Esophagus muscularis mucosa (tissue), 4 donors: ENCODE measurements around the gene LIPA. TPM values are rescaled to one million over a fixed set of nuclear protein-coding genes. Genes with fewer than 3 reads are reported as not detected.

Experiments used
- DNase-seq: peaks from one replicate; pipeline ENCODE4 v3.0.0-alpha.2; 2017; ENCODE audit errors: extremely low spot score
- H3K27ac ChIP-seq, 4 donors: fragments of 200-600 bp; sonication (generic); replicated peaks in 1 of 4; 1 replicate in 3 of 4; 2 replicates in 1 of 4; pipeline ENCODE4 v1.5.1; 2016 to 2019; ENCODE audit warnings: mild to moderate bottlenecking in 1 of 4
- H3K27me3 ChIP-seq, 4 donors: fragments of 200-600 bp; sonication (generic); one replicate each; pipeline versions ENCODE4 v1.5.1 to v1.6.0; 2016 to 2019
- H3K36me3 ChIP-seq, 4 donors: fragments of 200-600 bp; sonication (generic); one replicate each; pipeline ENCODE4 v1.5.1; 2016 to 2019
- H3K4me1 ChIP-seq, 4 donors: fragments of 200-600 bp; sonication (generic); one replicate each; pipeline ENCODE4 v1.5.1; 2016 to 2019
- H3K4me3 ChIP-seq, 4 donors: fragments of 200-600 bp; sonication (generic); 1 replicate in 2 of 4; 2 replicates in 2 of 4; pipeline ENCODE4 v1.5.1; 2016 to 2019; ENCODE audit warnings: mild to moderate bottlenecking in 4 of 4, moderate library complexity in 1 of 4
- H3K9me3 ChIP-seq, 4 donors: fragments of 200-600 bp; sonication (generic); 1 replicate in 3 of 4; 2 replicates in 1 of 4; pipeline ENCODE4 v1.5.1; 2016 to 2019
- CTCF ChIP-seq, 3 experiments: fragments of 200-600 bp in 2 of 3; fragments of 450-650 bp in 1 of 3; sonication (generic) in 2 of 3; IDR thresholded peaks; one replicate each; pipeline ENCODE4 v1.5.1; 2017 to 2019; ENCODE audit warnings: antibody characterized with exemption in 3 of 3, mild to moderate bottlenecking in 2 of 3, moderate library complexity in 1 of 3
- EP300 ChIP-seq: sonication (generic); formaldehyde crosslinking; IDR thresholded peaks from one replicate; pipeline ENCODE4 v1.6.1; 2017; ENCODE audit warnings: antibody characterized with exemption
- POLR2A ChIP-seq: fragments of 450-650 bp; IDR thresholded peaks from one replicate; pipeline ENCODE4 v1.6.1; 2017; ENCODE audit warnings: antibody characterized with exemption, moderate library complexity, mild to moderate bottlenecking, low read depth
- POLR2AphosphoS5 ChIP-seq, 2 donors: sonication (generic); formaldehyde crosslinking; IDR thresholded peaks; one replicate each; pipeline ENCODE4 v1.6.1; 2017; ENCODE audit warnings: antibody characterized with exemption in 2 of 2
- WGBS: methylation state at CpG from one replicate; pipeline ENCODE4 v1.1.5; 2018; 5-methylcytosine and 5-hydroxymethylcytosine counted together
- intact Hi-C: fragments of 100-400 bp; cut with DNase I; formaldehyde crosslinking; loops from one replicate; pipeline ENCODE4 v1.15.1; 2023
- total RNA-seq, 4 donors: library from RNA; depleted of rRNA; stranded (reverse); fragments of >200 nt; gene quantifications; one replicate each; pipeline versions ENCODE4 v1.1.0 to v1.2.1, GENCODE V29; 2016

Gene LIPA
- total RNA-seq, 4 donors from 2014 or later = 18.3 to 28.3 (median 24.0) TPM

GRCh38 chr10:89224739-89225443 is 26.7 kb downstream of the LIPA start:
- 68% methylated on average over 18 of the region's 18 CpGs for WGBS
- no peaks in the 10 kb centered on the region for H3K9me3 ChIP-seq
- H3K4me3 ChIP-seq = peak overlapping the region in 2 of 4 donors; percentile 0 to 6
- TF ChIP-seq POLR2AphosphoS5 (IDR thresholded peaks at IDR 0.05) = peak in 1 of 2 donors; percentile 24
- TF ChIP-seq POLR2A = no peak
- TF ChIP-seq EP300 = no peak
- TF ChIP-seq CTCF (IDR thresholded peaks at IDR 0.05) = peak in 1 of 3 experiments; percentile 31
- H3K27ac ChIP-seq = peak overlapping the region; percentile 31 to 49 (median 46)
- H3K36me3 ChIP-seq = peaks cover 0 to 46% (median 14%) of the 10 kb centered on the region in 4 donors
- no peaks in the 10 kb centered on the region for H3K4me1 ChIP-seq
- intact Hi-C loops = loop anchor here (5.0 kb wide), 1 partner anchor 388 kb away; no protein-coding TSS in a partner anchor
- DNase-seq = peak; percentile 57
- no peaks in the 10 kb centered on the region for H3K27me3 ChIP-seq

GRCh38 chr10:89221919-89222318 is 29.7 kb downstream of the LIPA start:
- no peaks in the 10 kb centered on the region for H3K9me3 ChIP-seq
- no peak overlapping the region for H3K27ac ChIP-seq
- no peaks in the 10 kb centered on the region for H3K27me3 ChIP-seq
- 75% methylated on average over 2 of the region's 2 CpGs for WGBS
- H3K36me3 ChIP-seq = peaks cover 0 to 38% (median 12%) of the 10 kb centered on the region in 4 donors
- TF ChIP-seq CTCF (IDR thresholded peaks at IDR 0.05) (no peak), POLR2A (no peak), POLR2AphosphoS5 (IDR thresholded peaks at IDR 0.05) (no peak), EP300 (no peak)
- intact Hi-C loops = loop anchor here (5.0 kb wide), 1 partner anchor 385 kb away; no protein-coding TSS in a partner anchor
- peaks cover 4 to 13% (median 8%) of the 10 kb centered on the region in 4 donors for H3K4me1 ChIP-seq
- H3K4me3 ChIP-seq = no peak overlapping the region
- peak; percentile 21 for DNase-seq

- Histone ChIP-seq H3K36me3 (peaks cover 3 to 45% (median 18%) of the 10 kb centered on the region in 4 donors), H3K4me3 (no peak overlapping the region), H3K27ac (no peak overlapping the region), H3K4me1 (peaks cover 4 to 16% (median 8%) of the 10 kb centered on the region in 4 donors), H3K27me3 (no peaks in the 10 kb centered on the region), H3K9me3 (no peaks in the 10 kb centered on the region)
- peak; percentile 50 for DNase-seq
- intact Hi-C loops = loop anchor here (5.0 kb wide), 1 partner anchor 382 kb away; no protein-coding TSS in a partner anchor
- 72% methylated on average over 3 of the region's 4 CpGs for WGBS
- TF ChIP-seq POLR2AphosphoS5 (IDR thresholded peaks at IDR 0.05) (no peak), POLR2A (no peak), EP300 (no peak), CTCF (IDR thresholded peaks at IDR 0.05) (no peak)
Observed at GRCh38 chr10:89219513-89220218, 31.9 kb downstream of the LIPA start.

GRCh38 chr10:89217057-89217990 is 34.3 kb downstream of the LIPA start:
- Histone ChIP-seq H3K27ac (peak overlapping the region; percentile 36 to 68 (median 55)), H3K36me3 (peaks cover 3 to 41% (median 17%) of the 10 kb centered on the region in 4 donors), H3K9me3 (no peaks in the 10 kb centered on the region), H3K4me3 (peak overlapping the region in 1 of 4 donors; percentile 20), H3K27me3 (no peaks in the 10 kb centered on the region), H3K4me1 (peaks cover 4 to 22% (median 12%) of the 10 kb centered on the region in 4 donors)
- peak; percentile 92 for DNase-seq
- no peak for TF ChIP-seq EP300
- TF ChIP-seq CTCF (IDR thresholded peaks at IDR 0.05) = peak; percentile 70 to 80 (median 77)
- no peak for TF ChIP-seq POLR2A
- intact Hi-C loops = no loop called here
- WGBS = 13% methylated on average over 6 of the region's 6 CpGs
